GM23248 (cell line): Measurements from ENCODE around the gene RPL7L1. TPM values are rescaled to one million over a fixed set of nuclear protein-coding genes. Genes with fewer than 3 reads are reported as not detected.

Source experiments
- DNase-seq: peaks from one replicate; pipeline ENCODE4 v3.0.0-alpha.2; 2015
- H2AFZ ChIP-seq: fragments of 200-600 bp; sonication (generic); 2 replicates; pipeline ENCODE4 v1.6.1; 2016; ENCODE audit warnings: antibody characterized with exemption
- H3F3A ChIP-seq: fragments of 200-600 bp; sonication (generic); 2 replicates; pipeline ENCODE4 v1.6.1; 2016; ENCODE audit warnings: mild to moderate bottlenecking, antibody characterized with exemption, mixed run types; ENCODE audit not compliant: insufficient read depth
- H3K27ac ChIP-seq: fragments of 200-600 bp; sonication (generic); 2 replicates; pipeline ENCODE4 v1.5.1; 2016; ENCODE audit warnings: mild to moderate bottlenecking
- H3K27me3 ChIP-seq: fragments of 200-600 bp; sonication (generic); replicated peaks from 2 replicates; pipeline ENCODE4 v1.6.1; 2016; ENCODE audit warnings: mild to moderate bottlenecking; ENCODE audit not compliant: insufficient read depth
- H3K36me3 ChIP-seq: fragments of 200-600 bp; sonication (generic); 2 replicates; pipeline ENCODE4 v1.6.1; 2016; ENCODE audit warnings: low read depth, mild to moderate bottlenecking
- H3K4me1 ChIP-seq: fragments of 200-600 bp; sonication (generic); 2 replicates; pipeline ENCODE4 v1.6.1; 2016; ENCODE audit warnings: mild to moderate bottlenecking; ENCODE audit not compliant: insufficient read depth
- H3K4me2 ChIP-seq: fragments of 200-600 bp; sonication (generic); one replicate; pipeline ENCODE4 v1.6.1; 2016; ENCODE audit warnings: mild to moderate bottlenecking; ENCODE audit not compliant: unreplicated experiment
- H3K4me3 ChIP-seq: fragments of 200-600 bp; sonication (generic); 2 replicates; pipeline ENCODE4 v1.5.1; 2016; ENCODE audit warnings: mild to moderate bottlenecking
- H3K79me2 ChIP-seq: fragments of 200-600 bp; sonication (generic); 2 replicates; pipeline ENCODE4 v1.6.1; 2016; ENCODE audit warnings: mild to moderate bottlenecking; ENCODE audit not compliant: insufficient read depth
- H3K9ac ChIP-seq: fragments of 200-600 bp; sonication (generic); 2 replicates; pipeline ENCODE4 v1.6.1; 2016; ENCODE audit warnings: mild to moderate bottlenecking
- H3K9me2 ChIP-seq: fragments of 200-600 bp; sonication (generic); 2 replicates; pipeline ENCODE4 v1.6.1; 2016; ENCODE audit warnings: mixed run types, mild to moderate bottlenecking, moderate library complexity; ENCODE audit not compliant: insufficient read depth
- H3K9me3 ChIP-seq: fragments of 200-600 bp; sonication (generic); one replicate; pipeline ENCODE4 v1.6.1; 2017; ENCODE audit warnings: low read depth
- H4K20me1 ChIP-seq: fragments of 200-600 bp; sonication (generic); 2 replicates; pipeline ENCODE4 v1.6.0; 2016; ENCODE audit not compliant: insufficient read depth
- EZH2 ChIP-seq: fragments of 200-600 bp; sonication (generic); IDR thresholded peaks from 2 replicates; pipeline ENCODE4 v1.6.1; 2018; ENCODE audit warnings: antibody characterized with exemption, mild to moderate bottlenecking; ENCODE audit not compliant: insufficient read depth, poor library complexity, severe bottlenecking
- EZH2phosphoT487 ChIP-seq: fragments of 200-600 bp; sonication (generic); IDR thresholded peaks from 2 replicates; pipeline ENCODE4 v1.6.1; 2018; ENCODE audit warnings: antibody characterized with exemption, moderate library complexity, mild to moderate bottlenecking, low read depth; ENCODE audit not compliant: insufficient read depth
- WGBS, 2 experiments: methylation state at CpG; one replicate each; pipeline ENCODE4 v1.1.6; 2015 to 2017; ENCODE audit warnings: low lambda C conversion rate in 2 of 2, low coverage in 1 of 2; ENCODE audit errors: missing lambda C conversion rate in 2 of 2; 5-methylcytosine and 5-hydroxymethylcytosine counted together
- in situ Hi-C: fragments of 300-500 bp; cut with MboI; formaldehyde crosslinking; loops from 2 replicates; pipeline ENCODE4 v1.15.0; 2020
- polyA plus RNA-seq: library from polyadenylated mRNA; unstranded; fragments of >200 nt; fragmentation: Nextera tagmentation; extraction: Ambion mirVana; gene quantifications from 2 replicates; pipeline ENCODE4 v1.2.1, GENCODE V29; 2016
- total RNA-seq: library from RNA; depleted of rRNA; stranded (reverse); fragments of >200 nt; shearing (Covaris generic); gene quantifications from 2 replicates; pipeline ENCODE4 v1.2.3, GENCODE V29; 2014

Gene RPL7L1
- total and polyA plus RNA-seq, 2 experiments from 2014 or later: 88.2 to 133 TPM

- Histone ChIP-seq H3K9me3 (no peaks in the 10 kb centered on the region), H3F3A (no peaks in the 10 kb centered on the region), H3K27ac (no peak overlapping the region), H4K20me1 (no peaks in the 10 kb centered on the region), H3K79me2 (no peaks in the 10 kb centered on the region), H3K27me3 (no peaks in the 10 kb centered on the region), H3K9ac (no peak overlapping the region), H2AFZ (no peak overlapping the region), H3K4me1 (0 out of 2 replicates have a peak, but pooled peaks cover 4% of the 10 kb centered on the region), H3K36me3 (no peaks in the 10 kb centered on the region), H3K4me3 (no peak overlapping the region), H3K9me2 (no peaks in the 10 kb centered on the region), H3K4me2 (no peak overlapping the region)
- TF ChIP-seq EZH2phosphoT487 (no peak), EZH2 (no peak)
- no peak for DNase-seq
- 92% methylated on average over 6 of the region's 6 CpGs for WGBS, 2 experiments
- in situ Hi-C loops: no loop called here
These were observed 34.1 kb upstream of the RPL7L1 start for GRCh38 chr6:42845327-42845694.

- H3K27me3 ChIP-seq: no peaks in the 10 kb centered on the region
- 0 out of 2 replicates have a peak, but pooled peaks cover 4% of the 10 kb centered on the region for H3K4me1 ChIP-seq
- no peaks in the 10 kb centered on the region for H3K9me3 ChIP-seq
- H3K36me3 ChIP-seq: no peaks in the 10 kb centered on the region
- H4K20me1 ChIP-seq: no peaks in the 10 kb centered on the region
- H3K27ac ChIP-seq: no peak overlapping the region
- H3K4me2 ChIP-seq: no peak overlapping the region
- no peak for TF ChIP-seq EZH2
- TF ChIP-seq EZH2phosphoT487: no peak
- DNase-seq: no peak
- no peak overlapping the region for H3K9ac ChIP-seq
- no peaks in the 10 kb centered on the region for H3K9me2 ChIP-seq
- H3K4me3 ChIP-seq: no peak overlapping the region
- in situ Hi-C loops: no loop called here
- no peak overlapping the region for H2AFZ ChIP-seq
- H3K79me2 ChIP-seq: no peaks in the 10 kb centered on the region
- H3F3A ChIP-seq: no peaks in the 10 kb centered on the region
- 100% methylated on average over 2 of the region's 2 CpGs for WGBS, 2 experiments
These were observed 32.9 kb upstream of the RPL7L1 start for GRCh38 chr6:42846505-42846904.

- H3K4me2 ChIP-seq: no peak overlapping the region
- H3K27me3 ChIP-seq: no peaks in the 10 kb centered on the region
- no peaks in the 10 kb centered on the region for H4K20me1 ChIP-seq
- H3K79me2 ChIP-seq: no peaks in the 10 kb centered on the region
- H3K9me3 ChIP-seq: no peaks in the 10 kb centered on the region
- no peak for TF ChIP-seq EZH2
- TF ChIP-seq EZH2phosphoT487: no peak
- no peak overlapping the region for H3K4me3 ChIP-seq
- 0 out of 2 replicates have a peak, but pooled peaks cover 4% of the 10 kb centered on the region for H3K36me3 ChIP-seq
- no peaks in the 10 kb centered on the region for H3K9me2 ChIP-seq
- no peaks in the 10 kb centered on the region for H3F3A ChIP-seq
- H3K27ac ChIP-seq: no peak overlapping the region
- no peak overlapping the region for H3K9ac ChIP-seq
- in situ Hi-C loops: no loop called here
- DNase-seq: no peak
- H3K4me1 ChIP-seq: 0 out of 2 replicates have a peak, but pooled peaks cover 4% of the 10 kb centered on the region
- H2AFZ ChIP-seq: no peak overlapping the region
- WGBS, 2 experiments: 81 to 91% methylated on average over 4 of the region's 4 CpGs
These were observed 30.7 kb upstream of the RPL7L1 start for GRCh38 chr6:42848700-42849099.

GRCh38 chr6:42851599-42851998 lies 27.8 kb upstream of the RPL7L1 start:
- Histone ChIP-seq H3K9me3 (no peaks in the 10 kb centered on the region), H3K27me3 (no peaks in the 10 kb centered on the region), H3K79me2 (no peaks in the 10 kb centered on the region), H2AFZ (no peak overlapping the region), H3K36me3 (peaks cover 16% of the 10 kb centered on the region), H3F3A (no peaks in the 10 kb centered on the region), H3K9me2 (no peaks in the 10 kb centered on the region), H3K4me2 (no peak overlapping the region), H3K9ac (no peak overlapping the region), H3K27ac (no peak overlapping the region), H3K4me1 (no peaks in the 10 kb centered on the region), H3K4me3 (no peak overlapping the region), H4K20me1 (no peaks in the 10 kb centered on the region)
- WGBS, 2 experiments: 96 to 97% methylated on average over 2 of the region's 2 CpGs
- in situ Hi-C loops: no loop called here
- DNase-seq: no peak
- TF ChIP-seq EZH2 (no peak), EZH2phosphoT487 (no peak)

- in situ Hi-C loops: no loop called here
These were observed 19.4 kb upstream of the RPL7L1 start for GRCh38 chr6:42860036-42860435.

More at GRCh38 chr6:42860036-42860435, 19.4 kb upstream of the RPL7L1 start:
- H3K27ac ChIP-seq: no peak overlapping the region
- no peak for TF ChIP-seq EZH2phosphoT487
- no peak for TF ChIP-seq EZH2
- H3K9me2 ChIP-seq: no peaks in the 10 kb centered on the region
- H3K9ac ChIP-seq: no peak overlapping the region
- peaks cover 17% of the 10 kb centered on the region for H3K36me3 ChIP-seq
- 93 to 94% methylated on average over 1 of the region's 1 CpG for WGBS, 2 experiments
- no peaks in the 10 kb centered on the region for H3K27me3 ChIP-seq
- H3K4me2 ChIP-seq: no peak overlapping the region
- H4K20me1 ChIP-seq: no peaks in the 10 kb centered on the region
- no peak overlapping the region for H3K4me3 ChIP-seq
- no peaks in the 10 kb centered on the region for H3K4me1 ChIP-seq
- H3K79me2 ChIP-seq: no peaks in the 10 kb centered on the region
- no peaks in the 10 kb centered on the region for H3K9me3 ChIP-seq
- no peak for DNase-seq
- H2AFZ ChIP-seq: no peak overlapping the region
- H3F3A ChIP-seq: no peaks in the 10 kb centered on the region
